ENCODE data around the gene HIF1AN. TPM values are rescaled to one million over a fixed set of nuclear protein-coding genes. Genes with fewer than 3 reads are reported as not detected.

Gene HIF1AN
- total RNA-seq, 1 donor: 15.2 TPM

DNA sequence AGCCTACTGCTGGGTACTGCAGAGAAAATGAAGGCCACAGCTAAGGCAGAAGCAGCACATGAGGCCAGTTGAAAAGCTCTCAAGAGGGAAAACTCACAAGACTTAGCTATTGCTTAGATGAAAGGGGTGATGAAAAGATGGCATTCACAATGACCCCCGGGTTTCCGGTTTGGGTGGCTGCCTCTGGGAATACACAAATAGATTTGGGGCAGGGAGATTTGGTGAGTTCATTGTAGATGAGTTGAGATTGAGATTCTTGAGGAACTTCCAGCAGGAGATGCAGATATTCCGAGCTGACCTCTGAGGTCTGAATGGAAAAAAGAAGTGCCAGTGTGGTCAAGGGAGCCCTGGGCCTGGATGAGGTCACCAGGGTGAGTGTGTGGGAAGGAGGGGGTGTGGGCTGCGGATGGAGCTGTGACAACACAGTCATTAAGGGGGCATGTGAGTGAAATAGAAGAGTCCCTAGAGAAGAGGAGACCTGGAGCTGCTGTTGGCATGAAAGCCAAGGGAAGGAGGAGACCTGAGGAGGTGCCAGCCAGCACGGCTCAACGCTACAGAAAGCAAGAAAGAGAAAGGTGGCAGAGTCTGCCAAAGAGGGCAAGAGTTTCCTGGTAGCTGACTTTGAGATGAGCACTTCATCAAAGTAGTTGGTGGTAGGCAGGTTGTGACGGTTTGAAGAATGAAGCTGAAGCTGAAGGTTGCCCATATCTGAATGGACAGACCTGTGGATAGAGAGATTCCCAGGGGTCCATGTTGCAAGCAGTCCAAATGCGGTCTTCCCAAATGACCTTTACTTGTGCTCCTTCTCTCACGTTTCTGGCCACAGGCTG, 43.7 kb downstream of the HIF1AN start:
- Histone ChIP-seq H3K27me3 (ENCODE audit: insufficient read depth, low read length) (peaks cover 38% of the 10 kb centered on the region), H3K79me2 (ENCODE audit: insufficient read depth, low read length) (no peaks in the 10 kb centered on the region), H2AFZ (ENCODE audit: low read length) (no peak overlapping the region), H3K36me3 (ENCODE audit: insufficient read depth, low read length) (no peaks in the 10 kb centered on the region), H4K20me1 (ENCODE audit: insufficient read depth, low read length) (no peaks in the 10 kb centered on the region), H3K27ac (ENCODE audit: low read depth, low read length) (no peak overlapping the region), H3K4me1 (ENCODE audit: insufficient read depth, low read length) (no peaks in the 10 kb centered on the region), H3K4me2 (ENCODE audit: insufficient read depth, low read length) (no peak overlapping the region), H3K9me3 (ENCODE audit: low read depth, low read length) (no peaks in the 10 kb centered on the region), H3K4me3 (ENCODE audit: insufficient read depth, low read length) (no peak overlapping the region)
- TF ChIP-seq, protein P1, sequence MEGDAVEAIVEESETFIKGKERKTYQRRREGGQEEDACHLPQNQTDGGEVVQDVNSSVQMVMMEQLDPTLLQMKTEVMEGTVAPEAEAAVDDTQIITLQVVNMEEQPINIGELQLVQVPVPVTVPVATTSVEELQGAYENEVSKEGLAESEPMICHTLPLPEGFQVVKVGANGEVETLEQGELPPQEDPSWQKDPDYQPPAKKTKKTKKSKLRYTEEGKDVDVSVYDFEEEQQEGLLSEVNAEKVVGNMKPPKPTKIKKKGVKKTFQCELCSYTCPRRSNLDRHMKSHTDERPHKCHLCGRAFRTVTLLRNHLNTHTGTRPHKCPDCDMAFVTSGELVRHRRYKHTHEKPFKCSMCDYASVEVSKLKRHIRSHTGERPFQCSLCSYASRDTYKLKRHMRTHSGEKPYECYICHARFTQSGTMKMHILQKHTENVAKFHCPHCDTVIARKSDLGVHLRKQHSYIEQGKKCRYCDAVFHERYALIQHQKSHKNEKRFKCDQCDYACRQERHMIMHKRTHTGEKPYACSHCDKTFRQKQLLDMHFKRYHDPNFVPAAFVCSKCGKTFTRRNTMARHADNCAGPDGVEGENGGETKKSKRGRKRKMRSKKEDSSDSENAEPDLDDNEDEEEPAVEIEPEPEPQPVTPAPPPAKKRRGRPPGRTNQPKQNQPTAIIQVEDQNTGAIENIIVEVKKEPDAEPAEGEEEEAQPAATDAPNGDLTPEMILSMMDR (IDR thresholded peaks at IDR 0.05; ENCODE audit: extremely low read depth, low read depth, low read length): no peak
- no peak for DNase-seq (ENCODE audit: insufficient read length, low spot score, missing footprints)

DNA sequence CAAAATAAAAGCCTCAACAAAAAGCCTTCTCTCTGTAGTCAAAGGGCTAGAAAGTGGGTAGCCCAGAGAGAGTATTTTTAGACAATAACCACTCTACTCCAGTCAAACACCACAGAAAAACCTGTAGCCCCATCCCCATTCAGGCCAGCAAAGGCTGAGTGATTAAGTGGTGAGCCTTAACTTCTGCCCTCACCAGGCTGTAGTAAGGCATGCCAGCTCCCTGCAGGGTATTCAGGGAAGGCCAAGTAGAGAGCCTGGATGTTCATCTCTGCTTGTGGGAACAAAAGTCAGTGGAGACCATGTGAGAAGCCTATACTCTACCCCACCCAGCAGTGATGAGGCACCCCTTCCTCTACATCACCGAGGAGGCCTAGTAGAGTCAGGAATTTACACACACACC, 51.2 kb downstream of the HIF1AN start:
- Histone ChIP-seq H3K27me3 (ENCODE audit: insufficient read depth, low read length) (peaks cover 12% of the 10 kb centered on the region), H3K4me3 (ENCODE audit: insufficient read depth, low read length) (no peak overlapping the region), H2AFZ (ENCODE audit: low read length) (no peak overlapping the region), H3K79me2 (ENCODE audit: insufficient read depth, low read length) (no peaks in the 10 kb centered on the region), H3K27ac (ENCODE audit: low read depth, low read length) (no peak overlapping the region), H3K9me3 (ENCODE audit: low read depth, low read length) (no peaks in the 10 kb centered on the region), H3K4me2 (ENCODE audit: insufficient read depth, low read length) (no peak overlapping the region), H4K20me1 (ENCODE audit: insufficient read depth, low read length) (no peaks in the 10 kb centered on the region), H3K4me1 (ENCODE audit: insufficient read depth, low read length) (no peaks in the 10 kb centered on the region), H3K36me3 (ENCODE audit: insufficient read depth, low read length) (no peaks in the 10 kb centered on the region)
- TF ChIP-seq, protein P1 (IDR thresholded peaks at IDR 0.05; ENCODE audit: extremely low read depth, low read depth, low read length): no peak
- no peak for DNase-seq (ENCODE audit: insufficient read length, low spot score, missing footprints)

DNA sequence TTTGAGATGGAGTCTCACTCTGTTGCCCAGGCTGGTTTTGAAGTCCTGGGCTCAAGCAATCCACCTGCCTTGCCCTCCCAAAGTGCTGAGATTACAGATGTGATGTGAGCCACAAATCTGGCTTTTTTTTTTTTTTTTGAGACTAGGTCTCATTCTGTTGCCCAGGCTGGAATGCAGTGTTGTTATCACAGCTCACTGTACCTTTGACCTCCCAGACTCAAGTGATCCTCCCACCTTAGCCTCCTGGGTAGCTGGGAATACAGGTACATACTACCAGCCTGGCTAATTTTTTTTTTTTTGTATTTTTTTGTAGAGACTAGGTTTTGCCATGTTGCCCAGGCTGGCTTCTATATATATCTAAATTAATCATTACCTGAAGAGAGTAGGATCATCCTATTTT, 62.4 kb downstream of the HIF1AN start:
- H3K9me3 ChIP-seq (ENCODE audit: low read depth, low read length): no peaks in the 10 kb centered on the region
- no peak overlapping the region for H3K4me2 ChIP-seq (ENCODE audit: insufficient read depth, low read length)
- H3K36me3 ChIP-seq (ENCODE audit: insufficient read depth, low read length): no peaks in the 10 kb centered on the region
- H2AFZ ChIP-seq (ENCODE audit: low read length): no peak overlapping the region
- TF ChIP-seq, protein P1 (IDR thresholded peaks at IDR 0.05; ENCODE audit: extremely low read depth, low read depth, low read length): no peak
- H3K4me1 ChIP-seq (ENCODE audit: insufficient read depth, low read length): no peaks in the 10 kb centered on the region
- no peak for DNase-seq (ENCODE audit: insufficient read length, low spot score, missing footprints)
- no peaks in the 10 kb centered on the region for H4K20me1 ChIP-seq (ENCODE audit: insufficient read depth, low read length)
- no peak overlapping the region for H3K27ac ChIP-seq (ENCODE audit: low read depth, low read length)
- H3K4me3 ChIP-seq (ENCODE audit: insufficient read depth, low read length): no peak overlapping the region
- peaks cover 12% of the 10 kb centered on the region for H3K27me3 ChIP-seq (ENCODE audit: insufficient read depth, low read length)
- H3K79me2 ChIP-seq (ENCODE audit: insufficient read depth, low read length): no peaks in the 10 kb centered on the region

DNA sequence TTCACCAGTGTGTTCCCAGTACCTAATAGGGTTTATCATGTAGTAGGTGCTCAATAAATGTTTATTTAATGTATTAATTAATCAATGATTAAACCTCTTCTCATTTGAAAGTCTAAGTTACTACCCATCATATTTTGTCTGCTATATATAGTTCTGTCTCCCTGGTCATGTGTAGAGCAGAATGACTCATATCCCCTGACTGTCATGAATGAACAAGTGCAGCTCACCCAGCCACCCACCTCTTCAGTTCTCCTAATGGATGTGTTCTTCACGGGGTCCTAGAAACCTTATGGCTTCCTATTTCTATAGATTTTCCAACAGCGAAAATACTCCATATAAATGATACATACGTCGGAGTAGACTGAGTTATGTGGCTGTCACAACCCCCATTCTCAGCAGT, 64.5 kb downstream of the HIF1AN start:
- Histone ChIP-seq H3K4me3 (ENCODE audit: insufficient read depth, low read length) (no peak overlapping the region), H3K27me3 (ENCODE audit: insufficient read depth, low read length) (peaks cover 18% of the 10 kb centered on the region), H3K27ac (ENCODE audit: low read depth, low read length) (no peak overlapping the region), H3K36me3 (ENCODE audit: insufficient read depth, low read length) (no peaks in the 10 kb centered on the region), H3K79me2 (ENCODE audit: insufficient read depth, low read length) (no peaks in the 10 kb centered on the region), H2AFZ (ENCODE audit: low read length) (no peak overlapping the region), H3K4me1 (ENCODE audit: insufficient read depth, low read length) (no peaks in the 10 kb centered on the region), H3K4me2 (ENCODE audit: insufficient read depth, low read length) (no peak overlapping the region), H3K9me3 (ENCODE audit: low read depth, low read length) (no peaks in the 10 kb centered on the region), H4K20me1 (ENCODE audit: insufficient read depth, low read length) (no peaks in the 10 kb centered on the region)
- TF ChIP-seq, protein P1 (IDR thresholded peaks at IDR 0.05; ENCODE audit: extremely low read depth, low read depth, low read length): no peak
- DNase-seq (ENCODE audit: insufficient read length, low spot score, missing footprints): no peak

Data from osteoblast (primary cell).